ENCODE results near the gene MTHFSD.

MTHFSD gene

DNA sequence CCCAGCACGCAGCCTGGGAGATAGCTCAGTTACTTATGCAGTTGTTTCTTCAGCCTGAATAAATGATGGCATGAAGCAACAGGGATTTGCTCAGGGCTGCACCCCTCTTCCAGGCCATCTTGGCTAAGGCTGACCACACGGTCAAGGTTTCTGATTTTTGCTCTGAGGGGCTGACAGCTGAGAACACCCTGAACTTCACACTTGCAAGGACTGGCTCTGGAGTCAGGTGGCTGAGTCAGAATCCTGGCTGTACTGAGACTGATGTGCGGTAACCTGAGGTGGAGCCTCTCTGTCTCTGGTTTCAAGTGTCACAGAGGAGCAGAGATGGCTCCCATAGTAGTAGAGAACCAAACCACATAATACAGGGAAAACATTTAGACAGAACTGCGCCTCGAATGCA lies 4.8 kb downstream of the MTHFSD start:
- no peak for DNase-seq (ENCODE audit: low spot score)

DNA sequence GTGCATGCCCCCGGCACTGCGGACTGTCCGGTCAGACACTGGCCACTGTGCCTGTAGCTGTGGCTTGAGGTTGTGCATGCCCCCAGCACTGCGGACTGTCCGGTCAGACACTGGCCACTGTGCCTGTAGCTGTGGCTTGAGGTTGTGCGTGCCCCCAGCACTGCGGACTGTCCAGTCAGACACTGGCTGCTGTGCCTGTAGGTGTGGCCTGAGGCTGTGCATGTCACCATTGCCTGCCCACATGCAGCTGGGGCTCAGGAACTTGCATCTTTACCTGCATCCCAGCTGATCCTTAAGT lies 5.2 kb downstream of the MTHFSD start:
- no peak for DNase-seq (ENCODE audit: low spot score)

DNA sequence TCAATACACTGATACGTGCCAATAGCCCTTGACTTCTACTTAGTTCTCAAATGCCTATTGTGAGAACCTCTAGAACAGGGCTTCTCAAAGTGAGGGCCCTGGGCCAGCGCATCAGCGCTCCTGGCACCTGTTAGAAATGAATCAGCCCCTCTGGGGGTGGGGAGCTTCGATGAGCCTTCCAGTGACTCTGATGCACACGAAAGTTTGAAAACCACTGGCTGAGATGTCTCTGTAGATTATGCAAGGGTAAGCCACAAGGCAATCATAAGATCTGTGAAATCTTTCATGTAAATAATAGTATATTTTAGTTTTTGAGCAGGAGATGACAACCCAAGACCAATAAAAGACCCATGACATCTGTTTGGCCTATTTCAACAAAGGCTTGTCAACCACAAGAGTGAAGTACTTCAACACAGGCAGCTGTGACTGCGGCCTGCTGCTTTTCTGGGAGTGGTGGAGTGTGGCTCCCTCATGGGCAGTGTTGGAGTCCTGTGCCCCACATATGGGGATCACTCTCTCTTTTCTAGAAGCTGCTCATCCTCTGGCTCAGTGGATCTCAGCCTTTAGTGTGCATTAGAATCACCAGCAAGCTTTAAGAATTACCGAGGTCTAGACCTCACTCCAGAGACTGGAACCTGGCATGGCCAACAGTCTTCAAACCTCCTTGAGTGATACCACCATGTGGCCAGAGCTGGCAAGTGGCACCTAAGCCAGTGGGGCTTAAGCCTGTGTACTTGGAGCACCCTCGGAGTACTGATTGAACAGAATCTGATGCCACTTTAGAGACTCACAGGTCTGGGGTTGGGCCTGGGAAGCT lies 5.8 kb downstream of the MTHFSD start:
- no peak for DNase-seq (ENCODE audit: low spot score)

DNA sequence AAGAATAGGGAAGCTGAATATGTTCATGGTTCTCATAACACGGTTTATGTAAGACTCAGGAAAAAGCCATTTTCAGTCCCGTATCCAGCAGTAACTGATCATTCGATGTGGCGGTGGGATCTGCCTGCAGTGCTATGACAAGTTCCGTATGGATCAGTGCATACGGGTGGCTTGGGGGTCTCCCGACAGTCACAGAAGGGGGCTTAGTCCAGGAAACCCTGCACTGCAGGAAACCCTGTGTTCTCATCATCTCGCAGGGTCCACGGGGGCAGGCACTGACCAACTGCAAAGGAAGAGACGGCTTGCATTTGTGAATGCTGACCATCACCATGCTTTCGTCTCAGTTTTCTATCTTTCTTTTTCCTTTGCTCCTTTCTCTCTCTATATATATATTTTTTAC lies 7.7 kb downstream of the MTHFSD start:
- DNase-seq (ENCODE audit: low spot score): no peak

DNA sequence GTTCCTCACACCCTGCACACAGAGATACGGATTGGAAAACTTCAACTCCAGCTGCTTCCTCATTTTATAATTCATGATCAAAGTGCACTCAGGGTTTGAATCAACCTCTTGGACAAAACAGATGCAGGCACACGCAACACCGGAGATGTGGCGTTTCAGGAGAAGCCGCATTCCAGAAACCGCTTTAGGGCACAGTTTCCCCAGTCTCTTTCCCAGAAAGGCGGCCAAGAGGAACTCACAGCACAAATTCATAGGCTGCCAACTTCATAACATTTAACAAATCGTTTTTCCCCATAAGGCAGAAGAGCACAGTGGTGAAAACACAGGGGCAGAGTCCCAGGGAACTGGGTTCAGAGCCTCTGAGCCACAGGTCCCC lies 8.4 kb downstream of the MTHFSD start:
- no peak for DNase-seq (ENCODE audit: low spot score)

DNA sequence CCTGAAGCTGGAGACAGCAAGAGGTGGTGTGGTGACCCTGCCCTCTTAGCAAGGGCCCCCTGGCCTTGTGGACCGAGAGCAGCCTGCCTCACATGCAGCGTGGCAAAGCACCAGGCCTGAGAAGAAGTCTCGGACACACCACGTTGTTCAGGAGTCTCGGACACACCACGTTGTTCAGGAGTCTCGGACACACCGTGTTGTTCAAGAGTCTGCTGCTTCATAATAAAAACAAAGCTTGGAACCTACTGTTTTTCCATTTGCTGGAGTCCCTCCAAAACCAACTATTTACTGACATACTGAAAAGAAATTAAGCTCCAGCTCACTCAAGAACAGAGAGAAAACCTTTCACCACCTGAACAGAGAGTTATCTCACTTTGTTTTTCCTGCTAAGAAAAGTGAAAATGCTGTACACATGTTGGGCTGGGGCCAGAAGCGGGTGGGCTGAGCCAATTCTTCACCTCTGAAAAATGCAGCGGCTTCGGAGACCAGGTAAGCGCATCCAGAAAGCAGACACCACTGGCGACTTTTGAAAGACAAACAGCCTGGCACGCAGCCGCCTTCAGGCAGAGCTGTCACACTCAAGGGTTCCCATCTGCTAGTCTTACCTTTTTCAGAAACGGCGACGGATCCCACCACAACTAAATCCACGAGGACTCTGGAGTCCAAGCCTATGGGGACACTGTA lies 8.9 kb downstream of the MTHFSD start:
- DNase-seq (ENCODE audit: low spot score): no peak

DNA sequence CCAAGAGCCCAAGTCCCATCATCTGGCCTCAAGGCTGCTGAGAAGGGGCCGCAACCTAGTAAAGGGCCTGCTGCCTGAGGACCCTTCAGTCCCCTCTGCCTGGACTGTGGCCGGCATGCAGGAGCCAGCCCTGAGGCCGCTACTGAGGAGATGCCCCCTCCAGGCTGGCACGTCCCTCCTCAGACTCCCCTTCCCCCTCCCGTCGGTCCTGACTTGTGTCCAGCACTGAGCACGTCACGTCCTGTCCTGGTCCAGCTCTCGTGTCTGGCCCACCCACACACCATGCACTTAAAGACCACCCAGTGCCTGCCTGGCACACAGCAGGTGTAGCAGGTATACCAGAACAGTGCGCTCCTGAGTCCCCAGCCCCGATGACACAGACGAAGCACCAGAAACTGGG lies 9.6 kb downstream of the MTHFSD start:
- no peak for DNase-seq (ENCODE audit: low spot score)

DNA sequence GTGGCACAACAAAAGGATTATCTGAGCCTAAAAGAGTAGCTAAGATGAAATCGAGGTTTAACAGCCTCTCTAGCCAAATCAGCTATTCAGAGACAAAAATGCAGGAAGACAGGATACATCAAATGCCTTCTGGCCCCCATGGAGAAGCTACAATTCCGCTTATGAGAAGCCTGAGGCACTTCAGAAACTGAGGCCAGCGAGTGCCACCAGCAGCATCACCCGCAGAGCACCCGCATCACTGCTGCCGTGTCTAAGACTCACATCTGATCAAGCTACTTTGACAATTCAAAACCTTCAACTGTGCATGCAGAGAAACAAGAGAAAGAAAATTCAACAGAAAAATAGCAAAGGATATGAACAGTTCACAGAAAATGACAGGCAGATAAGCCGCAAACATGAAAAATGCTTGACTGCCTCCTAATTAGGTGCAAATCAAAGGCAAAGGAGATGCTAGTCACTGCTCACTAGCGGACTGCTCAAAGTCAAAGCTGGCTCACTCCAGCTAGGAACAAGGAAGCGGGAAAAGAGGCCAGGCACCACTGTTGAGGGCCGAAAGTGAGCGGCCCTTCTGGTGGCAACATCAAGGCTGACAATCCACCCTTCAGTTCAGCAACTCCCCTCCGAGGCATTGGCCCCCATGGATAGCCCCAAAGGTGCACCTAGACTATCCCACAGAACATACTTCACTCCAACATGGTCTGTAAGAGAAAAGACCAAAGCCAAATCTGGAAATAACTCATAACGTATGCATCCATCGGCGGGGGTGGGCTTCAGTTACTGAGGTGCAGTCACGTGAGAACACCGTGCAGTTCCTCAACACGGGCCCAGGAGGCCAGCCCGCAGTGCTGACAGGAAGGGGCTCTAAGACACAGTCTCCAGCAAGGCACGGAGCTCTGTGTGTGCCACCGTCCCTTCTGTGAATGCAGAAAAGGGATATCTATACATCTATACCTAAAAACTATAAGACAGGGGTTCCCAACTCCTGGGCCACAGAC lies 12.0 kb downstream of the MTHFSD start:
- no peak for DNase-seq (ENCODE audit: low spot score)

DNA sequence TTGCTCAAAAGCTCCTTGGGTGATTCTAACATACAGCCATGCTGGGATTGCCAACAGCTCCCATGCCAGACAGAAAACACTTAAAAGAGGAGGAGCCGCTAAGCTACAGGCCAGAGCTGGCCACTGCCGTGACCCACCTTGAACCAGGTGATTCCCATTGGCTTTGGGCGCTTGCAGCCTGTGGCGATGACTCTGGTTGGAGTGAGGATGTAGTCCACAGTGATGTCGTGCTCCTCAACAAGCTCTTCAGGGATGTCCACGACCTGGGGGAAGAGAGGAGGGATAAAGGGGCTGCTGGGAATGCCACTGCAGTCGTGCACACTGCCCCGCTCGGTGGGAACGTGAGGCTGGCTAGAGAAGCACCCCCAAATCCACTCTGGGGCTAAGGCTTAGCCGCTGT lies 13.5 kb downstream of the MTHFSD start:
- no peak for DNase-seq (ENCODE audit: low spot score)

DNA sequence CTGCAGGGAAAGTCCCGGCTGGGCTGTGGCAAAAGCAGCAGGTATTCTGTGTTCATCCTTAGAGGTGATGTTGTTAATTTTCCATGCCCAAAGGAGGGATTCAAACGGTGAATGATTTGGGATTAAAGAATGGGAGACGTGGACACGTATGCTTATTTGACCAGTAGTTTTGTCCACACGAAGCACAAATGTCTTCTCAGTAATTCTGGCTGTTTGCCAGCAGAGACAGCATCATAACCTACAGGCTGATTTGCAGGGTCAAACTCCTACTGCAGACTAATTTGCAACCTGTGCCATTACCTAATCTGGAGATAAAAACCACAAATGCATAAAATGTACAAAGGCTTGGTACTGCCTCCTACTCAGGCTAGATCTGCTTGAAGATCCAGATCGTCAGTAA lies 14.1 kb downstream of the MTHFSD start:
- DNase-seq (ENCODE audit: low spot score): no peak

DNA sequence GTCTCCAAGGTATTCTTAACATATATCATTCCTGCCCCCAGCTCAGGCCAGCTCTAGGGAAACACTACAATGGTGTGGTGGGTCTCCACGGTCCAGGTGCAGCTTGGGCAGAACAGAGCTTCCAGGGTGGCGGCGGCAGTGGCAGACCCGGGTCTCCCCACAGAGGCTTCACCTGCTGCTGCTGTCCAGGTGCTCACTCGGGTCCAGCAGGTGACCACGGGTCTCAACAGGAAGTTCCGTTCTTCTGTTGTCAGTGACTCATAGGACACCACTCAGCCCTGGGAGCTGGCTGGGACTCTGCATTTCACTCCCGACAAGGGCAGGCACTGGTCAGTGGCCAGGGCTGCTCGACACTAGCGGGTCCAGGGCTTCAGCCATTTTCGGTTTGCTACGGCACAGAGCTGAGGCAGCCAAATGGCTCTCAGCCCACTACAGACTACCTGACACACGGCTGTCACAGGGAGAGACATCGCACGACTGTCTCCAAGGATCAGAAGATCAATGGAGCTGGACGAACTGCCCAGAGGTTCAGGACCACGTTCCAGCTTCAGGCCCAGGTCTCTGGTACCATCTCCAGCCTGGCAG lies 16.7 kb downstream of the MTHFSD start:
- DNase-seq (ENCODE audit: low spot score): no peak

DNA sequence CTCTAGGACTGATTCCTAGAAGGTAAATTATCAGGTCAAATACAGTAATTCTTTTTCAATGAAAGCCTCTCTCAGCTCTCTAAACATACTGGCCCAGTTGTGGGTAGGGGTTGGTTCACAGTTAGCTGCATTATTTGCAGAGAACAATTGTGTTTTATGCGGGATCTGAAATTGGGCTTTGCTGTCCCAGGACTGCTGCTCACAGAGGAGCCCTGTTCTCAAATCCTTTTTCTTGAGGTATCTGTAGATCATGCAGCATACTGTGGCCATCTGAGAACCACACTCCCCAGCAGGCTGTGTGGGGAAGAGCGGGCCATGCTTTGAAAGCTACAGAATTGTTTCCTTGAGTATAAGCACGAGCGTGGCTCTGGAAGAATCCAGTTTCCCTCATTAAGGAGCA lies 17.5 kb downstream of the MTHFSD start:
- DNase-seq (ENCODE audit: low spot score): no peak

DNA sequence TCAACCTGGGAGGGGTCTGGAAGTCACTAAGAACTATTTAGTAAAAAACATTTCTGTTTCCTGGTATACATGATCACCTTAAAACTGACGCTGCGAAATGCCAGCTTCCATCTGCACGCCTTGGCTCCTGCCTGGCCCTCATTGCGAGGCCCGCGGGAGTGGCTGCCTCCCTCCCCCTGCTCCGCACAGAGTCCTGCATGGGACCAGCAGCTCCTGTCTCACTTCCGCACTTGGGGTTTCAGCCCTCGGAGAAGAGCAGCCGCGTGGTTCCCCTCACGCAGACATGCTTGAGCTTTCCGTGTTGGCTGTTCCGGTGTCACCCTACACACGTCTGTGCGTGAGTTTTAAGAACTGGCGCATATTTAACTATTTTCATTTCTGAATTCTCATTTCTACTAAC lies 18.4 kb downstream of the MTHFSD start:
- DNase-seq (ENCODE audit: low spot score): no peak

DNA sequence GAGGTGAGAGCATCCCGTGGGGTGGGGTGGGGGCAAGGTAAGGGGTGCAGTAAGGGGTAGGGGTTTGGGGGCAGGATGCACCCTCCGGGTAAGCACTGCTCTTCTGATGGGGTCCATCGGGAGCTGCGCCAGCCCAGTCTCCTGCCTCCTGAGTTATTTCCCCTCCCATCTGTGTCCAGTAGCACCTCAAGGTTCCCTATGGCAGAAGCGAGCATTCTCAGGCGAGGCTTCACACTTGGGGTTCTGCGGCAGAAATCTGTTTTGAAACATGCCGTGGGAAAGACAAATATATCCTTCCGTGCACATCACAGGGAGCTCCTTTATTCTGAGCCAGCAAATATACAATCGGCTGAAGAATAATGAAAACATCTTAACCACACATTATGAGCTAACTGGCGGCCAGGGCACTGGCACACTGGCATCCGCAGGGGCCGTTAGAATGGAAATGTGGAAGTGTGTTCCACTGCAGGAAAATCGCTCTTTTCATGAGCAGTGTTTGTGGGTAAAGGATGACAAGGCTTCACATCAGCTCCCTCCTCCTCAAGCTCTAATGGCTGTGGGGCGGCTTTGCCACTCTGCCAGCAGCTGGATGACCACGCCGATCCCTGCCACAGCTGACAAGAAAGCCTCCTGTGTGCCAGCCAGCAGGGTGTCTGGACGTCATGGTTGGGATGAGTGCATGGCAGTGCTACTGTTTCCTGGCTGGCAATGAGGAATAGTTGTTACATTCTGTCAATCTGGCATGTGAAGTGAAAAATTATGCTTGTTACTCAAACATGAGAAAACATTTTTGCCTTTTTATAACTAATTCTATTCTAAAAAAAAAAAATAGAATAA lies 20.0 kb downstream of the MTHFSD start:
- no peak for DNase-seq (ENCODE audit: low spot score)

DNA sequence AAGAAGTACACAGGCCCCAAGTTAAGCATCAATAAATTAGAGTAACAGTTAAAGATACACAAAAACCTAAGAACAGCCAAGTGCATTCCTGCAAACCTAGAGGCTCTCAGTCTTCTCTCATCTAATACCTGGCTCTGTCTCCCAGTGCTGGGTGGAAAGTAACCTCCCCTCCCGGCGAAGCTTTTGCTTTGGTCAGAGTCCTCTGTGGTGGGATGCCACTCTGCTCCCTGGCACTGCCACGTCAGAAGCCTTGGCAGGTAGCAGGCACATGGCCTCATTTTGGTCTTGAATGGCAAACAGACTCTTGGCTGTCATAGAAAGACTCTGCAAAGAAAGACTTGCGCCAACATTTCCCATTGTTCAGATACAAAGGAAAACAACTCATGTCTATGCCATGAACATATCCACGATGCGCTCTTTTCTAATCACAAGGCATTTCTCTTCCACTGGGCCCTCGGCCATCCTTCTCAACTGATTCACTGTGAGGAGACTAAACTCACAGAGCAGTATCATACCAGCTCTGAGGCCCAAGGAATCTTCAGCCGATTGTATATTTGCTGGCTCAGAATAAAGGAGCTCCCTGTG lies 21.2 kb downstream of the MTHFSD start:
- DNase-seq (ENCODE audit: low spot score): no peak

DNA sequence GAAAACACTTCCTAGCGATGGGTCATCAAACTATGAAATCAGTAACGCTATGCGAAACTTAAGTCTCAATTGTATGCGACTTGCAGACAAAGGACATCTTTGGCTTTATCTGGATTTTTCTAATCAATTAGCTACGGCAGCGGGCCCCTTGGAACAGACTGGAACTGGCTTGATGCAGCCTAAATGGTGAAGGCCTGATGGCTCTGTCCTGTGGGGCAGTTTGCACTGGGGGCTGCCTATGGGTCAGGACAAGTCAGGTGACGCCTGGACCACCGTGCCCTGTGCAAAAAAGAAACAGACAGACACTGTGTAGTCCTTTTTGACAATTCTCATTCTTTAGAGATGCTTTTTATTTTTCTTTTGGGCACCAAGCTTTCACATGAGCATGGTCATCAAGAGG lies 22.0 kb downstream of the MTHFSD start:
- no peak for DNase-seq (ENCODE audit: low spot score)

DNA sequence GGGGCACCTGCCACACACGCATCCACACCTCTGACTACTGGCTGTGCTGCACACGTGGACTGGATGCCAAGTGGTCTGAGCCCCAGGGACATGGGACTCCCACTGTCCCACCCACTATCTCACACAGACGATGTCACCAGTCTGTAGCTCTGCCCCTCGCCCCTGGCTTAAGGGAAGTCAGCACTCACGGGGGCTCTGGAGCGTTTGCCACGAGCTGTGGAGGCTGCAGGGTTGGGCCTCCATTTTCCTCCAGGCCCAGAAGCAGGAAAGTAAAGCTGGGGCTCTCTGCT lies 22.6 kb downstream of the MTHFSD start:
- DNase-seq (ENCODE audit: low spot score): no peak

DNA sequence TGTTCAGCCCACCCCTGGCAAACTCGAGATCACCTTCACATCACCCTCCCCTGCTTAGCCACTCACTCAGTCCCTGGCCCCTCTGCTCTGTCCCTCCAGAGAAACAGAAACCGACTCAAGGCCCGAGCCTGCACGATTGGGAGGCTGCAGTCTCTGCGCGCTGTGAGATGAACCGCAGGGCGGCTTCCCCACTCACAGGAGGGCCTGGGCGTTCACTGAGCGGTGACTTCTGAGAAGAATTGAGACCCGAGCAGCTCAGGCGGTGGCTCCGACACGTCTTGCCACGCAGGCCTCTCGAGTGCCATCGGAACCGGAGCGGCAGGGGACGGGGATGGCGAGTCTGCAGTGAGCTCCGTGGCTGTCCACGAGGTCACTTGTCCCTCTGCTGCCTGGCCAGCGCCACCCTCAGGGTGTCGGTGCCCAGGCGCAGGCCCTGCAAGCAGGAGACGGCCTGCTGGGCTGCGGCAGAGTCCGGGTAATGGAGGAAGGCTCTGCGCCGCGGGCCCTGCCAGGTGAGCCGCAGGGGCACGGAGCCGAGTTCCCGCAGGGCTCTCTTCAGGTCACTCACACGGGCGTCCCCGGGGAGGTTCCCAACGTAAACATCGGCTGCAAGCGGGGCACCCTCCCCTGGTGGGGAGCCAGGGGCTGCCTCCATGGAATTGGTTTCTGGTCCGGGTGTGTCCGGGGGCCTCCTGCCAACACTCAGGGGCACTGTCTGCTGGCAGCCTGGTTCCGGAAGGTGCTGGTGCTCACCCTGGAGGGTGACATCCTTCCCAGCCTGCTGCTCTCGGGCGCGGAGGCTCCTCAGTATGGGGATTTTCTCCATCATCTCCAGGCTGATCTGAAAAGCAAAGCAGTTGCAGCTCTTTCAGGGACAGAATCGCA lies 23.2 kb downstream of the MTHFSD start:
- no peak for DNase-seq (ENCODE audit: low spot score)

DNA sequence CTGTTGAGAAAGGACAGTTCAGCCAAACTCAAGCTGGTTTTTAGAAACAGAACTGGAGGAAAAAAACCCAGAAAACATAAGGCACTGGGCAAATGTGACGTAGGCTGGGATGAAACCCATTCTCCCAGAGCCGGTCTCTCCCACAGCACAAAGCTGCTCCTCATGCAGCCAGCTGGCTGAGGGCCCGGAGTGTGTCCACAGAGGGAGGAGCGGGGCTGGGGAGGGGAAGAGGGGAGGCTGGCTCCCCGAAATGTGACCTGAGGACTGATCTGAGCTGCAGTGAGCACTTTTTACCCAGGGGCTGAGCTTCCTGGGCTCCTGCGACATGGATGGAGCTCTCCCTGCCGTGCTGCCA lies 23.9 kb downstream of the MTHFSD start:
- DNase-seq (ENCODE audit: low spot score): no peak

All from kidney capillary endothelial cell (primary cell).